Kidney (tissue), 14 donors: ENCODE results near the gene LIMK2. TPM values are rescaled to one million over a fixed set of nuclear protein-coding genes. Genes with fewer than 3 reads are reported as not detected.

Source experiments
- DNase-seq, 5 donors: peaks; one replicate each; pipeline ENCODE4 v3.0.0-alpha.2; 2013 to 2020
- FAIRE-seq: peaks from 2 replicates; lab custom pipeline; 2012; peaks lifted over from hg19 to GRCh38; lab: Jason Lieb, UNC
- H3K27ac ChIP-seq, 2 donors: one replicate each; pipeline ENCODE4 v1.7.0; 2013; ENCODE audit warnings: low read depth in 2 of 2, low read length in 2 of 2, inconsistent platforms in 1 of 2
- H3K27me3 ChIP-seq: one replicate; pipeline ENCODE4 v1.7.1; 2013; ENCODE audit warnings: low read length, inconsistent platforms; ENCODE audit not compliant: control insufficient read depth, insufficient read depth
- H3K36me3 ChIP-seq, 3 donors: one replicate each; pipeline versions ENCODE4 v1.7.0 to v1.7.1; 2013; ENCODE audit warnings: low read length in 3 of 3, control low read depth in 1 of 3, inconsistent platforms in 1 of 3; ENCODE audit not compliant: insufficient read depth in 3 of 3, control insufficient read depth in 2 of 3
- H3K4me1 ChIP-seq, 3 donors: one replicate each; pipeline versions ENCODE4 v1.7.0 to v1.7.1; 2013; ENCODE audit warnings: low read length in 3 of 3, inconsistent platforms in 1 of 3, low read depth in 1 of 3; ENCODE audit not compliant: control insufficient read depth in 2 of 3, insufficient read depth in 2 of 3
- H3K4me3 ChIP-seq, 3 donors: one replicate each; pipeline versions ENCODE4 v1.7.0 to v1.8.1; 2013; ENCODE audit warnings: low read length in 3 of 3, control low read depth in 1 of 3, inconsistent platforms in 1 of 3
- H3K9ac ChIP-seq, 3 donors: one replicate each; pipeline versions ENCODE4 v1.7.0 to v1.7.1; 2013; ENCODE audit warnings: low read length in 3 of 3, control low read depth in 1 of 3, inconsistent platforms in 1 of 3
- H3K9me3 ChIP-seq, 3 donors: one replicate each; pipeline versions ENCODE4 v1.7.0 to v1.7.1; 2013; ENCODE audit warnings: low read length in 3 of 3, control low read depth in 1 of 3, inconsistent platforms in 1 of 3; ENCODE audit not compliant: control insufficient read depth in 2 of 3, insufficient read depth in 1 of 3
- intact Hi-C: fragments of 100-400 bp; cut with DNase I; formaldehyde crosslinking; loops from one replicate; pipeline ENCODE4 v1.11.1; 2022
- polyA plus RNA-seq: library from polyadenylated mRNA; stranded (reverse); fragments of 350-450 nt; fragmentation: Illumina TruSeq; extraction: RNeasy Lipid Tissue Mini Kit (QIAGEN cat#74804); gene quantifications from one replicate; pipeline ENCODE4 v1.2.3, GENCODE V29; 2014; ENCODE audit warnings: low read depth, low replicate concordance; ENCODE audit not compliant: insufficient read depth
- total RNA-seq: library from RNA; stranded (reverse); fragmentation: NEBNext Ultra II Directional; extraction: Animal tissue kit (Norgen Biotek cat#: 25700); gene quantifications from one replicate; pipeline ENCODE4 v1.2.1, GENCODE V29; 2021
- TF ChIP-seq, protein P1 (sequence below): IDR thresholded peaks from 3 replicates; pipeline ENCODE4 v1.5.1; 2012; ENCODE audit warnings: mild to moderate bottlenecking, moderate library complexity, borderline replicate concordance; ENCODE audit not compliant: insufficient read depth; ENCODE audit errors: extremely low read depth
- donor health status: control.
- donor health status: control.
- donor health status: control.
- donor health status: control.
- donor health status: control.
- donor health status: DM: yes; HTN: yes; CAD: no.
- donor health status: Normal renal cell carcinoma (clear cell type).

The LIMK2 gene
- total and polyA plus RNA-seq, 2 donors from 2014 or later, result 20.3 to 48.2 TPM

GRCh38 chr22:31215018-31215535 is 3.0 kb downstream of the LIMK2 start:
- H3K27me3 ChIP-seq, result no peaks in the 10 kb centered on the region
- no peak for DNase-seq
- H3K4me3 ChIP-seq, result no peak overlapping the region
- H3K4me1 ChIP-seq, result peaks cover 0 to 21% (median 8%) of the 10 kb centered on the region in 3 donors
- TF ChIP-seq, protein P1, sequence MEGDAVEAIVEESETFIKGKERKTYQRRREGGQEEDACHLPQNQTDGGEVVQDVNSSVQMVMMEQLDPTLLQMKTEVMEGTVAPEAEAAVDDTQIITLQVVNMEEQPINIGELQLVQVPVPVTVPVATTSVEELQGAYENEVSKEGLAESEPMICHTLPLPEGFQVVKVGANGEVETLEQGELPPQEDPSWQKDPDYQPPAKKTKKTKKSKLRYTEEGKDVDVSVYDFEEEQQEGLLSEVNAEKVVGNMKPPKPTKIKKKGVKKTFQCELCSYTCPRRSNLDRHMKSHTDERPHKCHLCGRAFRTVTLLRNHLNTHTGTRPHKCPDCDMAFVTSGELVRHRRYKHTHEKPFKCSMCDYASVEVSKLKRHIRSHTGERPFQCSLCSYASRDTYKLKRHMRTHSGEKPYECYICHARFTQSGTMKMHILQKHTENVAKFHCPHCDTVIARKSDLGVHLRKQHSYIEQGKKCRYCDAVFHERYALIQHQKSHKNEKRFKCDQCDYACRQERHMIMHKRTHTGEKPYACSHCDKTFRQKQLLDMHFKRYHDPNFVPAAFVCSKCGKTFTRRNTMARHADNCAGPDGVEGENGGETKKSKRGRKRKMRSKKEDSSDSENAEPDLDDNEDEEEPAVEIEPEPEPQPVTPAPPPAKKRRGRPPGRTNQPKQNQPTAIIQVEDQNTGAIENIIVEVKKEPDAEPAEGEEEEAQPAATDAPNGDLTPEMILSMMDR, result no peak
- no peak overlapping the region for H3K9ac ChIP-seq
- H3K9me3 ChIP-seq, result no peaks in the 10 kb centered on the region
- peaks cover 0 to 2% (median 0%) of the 10 kb centered on the region in 3 donors for H3K36me3 ChIP-seq
- intact Hi-C loops, result no loop called here
- no peak for FAIRE-seq
- no peak overlapping the region for H3K27ac ChIP-seq

- Histone ChIP-seq H3K27me3 (no peaks in the 10 kb centered on the region), H3K27ac (peak overlapping the region in 1 of 2 donors; percentile 23), H3K9me3 (no peaks in the 10 kb centered on the region), H3K4me1 (peaks cover 0 to 12% (median 4%) of the 10 kb centered on the region in 3 donors), H3K36me3 (peaks cover 0 to 2% (median 0%) of the 10 kb centered on the region in 3 donors), H3K4me3 (no peak overlapping the region), H3K9ac (no peak overlapping the region)
- FAIRE-seq (no peak), DNase-seq (peak in 1 of 5 donors; percentile 10)
- intact Hi-C loops, result no loop called here
- TF ChIP-seq, protein P1, result no peak
Measured at GRCh38 chr22:31218565-31219262, 6.6 kb downstream of the LIMK2 start.

DNA sequence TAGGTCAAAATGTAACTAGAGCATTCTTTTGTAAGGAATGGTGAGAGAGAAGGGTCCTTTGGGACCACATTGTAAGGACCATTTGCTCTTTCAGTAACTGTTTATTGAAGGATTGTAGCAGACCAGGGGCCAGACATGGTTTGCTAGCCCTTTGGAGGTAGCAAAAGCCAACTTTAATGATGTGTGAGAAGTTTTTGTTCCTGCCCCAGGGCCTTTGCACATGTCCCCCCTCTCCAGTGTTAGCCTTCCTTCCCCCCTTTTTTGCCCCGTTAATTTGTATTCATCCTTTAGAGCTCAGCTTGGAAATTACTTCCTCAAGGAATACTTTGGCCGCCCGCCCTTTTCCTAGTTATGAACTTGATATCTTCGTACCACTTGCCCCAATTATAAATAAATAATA is 9.0 kb downstream of the LIMK2 start:
- Histone ChIP-seq H3K27me3 (no peaks in the 10 kb centered on the region), H3K27ac (no peak overlapping the region), H3K4me1 (peaks cover 0 to 12% (median 4%) of the 10 kb centered on the region in 3 donors), H3K36me3 (peaks cover 0 to 2% (median 0%) of the 10 kb centered on the region in 3 donors), H3K9ac (no peak overlapping the region), H3K4me3 (no peak overlapping the region), H3K9me3 (no peaks in the 10 kb centered on the region)
- TF ChIP-seq, protein P1, result no peak
- no peak for FAIRE-seq
- DNase-seq, result no peak
- intact Hi-C loops, result no loop called here
